ENCODE data around the gene ATP1B1. TPM values are rescaled to one million over a fixed set of nuclear protein-coding genes. Genes with fewer than 3 reads are reported as not detected.

The ATP1B1 gene
- polyA plus RNA-seq, 1 donor (not counting 4 experiments of a cell fraction or from before 2014, with no cell fraction given), result 30.0 TPM

DNA sequence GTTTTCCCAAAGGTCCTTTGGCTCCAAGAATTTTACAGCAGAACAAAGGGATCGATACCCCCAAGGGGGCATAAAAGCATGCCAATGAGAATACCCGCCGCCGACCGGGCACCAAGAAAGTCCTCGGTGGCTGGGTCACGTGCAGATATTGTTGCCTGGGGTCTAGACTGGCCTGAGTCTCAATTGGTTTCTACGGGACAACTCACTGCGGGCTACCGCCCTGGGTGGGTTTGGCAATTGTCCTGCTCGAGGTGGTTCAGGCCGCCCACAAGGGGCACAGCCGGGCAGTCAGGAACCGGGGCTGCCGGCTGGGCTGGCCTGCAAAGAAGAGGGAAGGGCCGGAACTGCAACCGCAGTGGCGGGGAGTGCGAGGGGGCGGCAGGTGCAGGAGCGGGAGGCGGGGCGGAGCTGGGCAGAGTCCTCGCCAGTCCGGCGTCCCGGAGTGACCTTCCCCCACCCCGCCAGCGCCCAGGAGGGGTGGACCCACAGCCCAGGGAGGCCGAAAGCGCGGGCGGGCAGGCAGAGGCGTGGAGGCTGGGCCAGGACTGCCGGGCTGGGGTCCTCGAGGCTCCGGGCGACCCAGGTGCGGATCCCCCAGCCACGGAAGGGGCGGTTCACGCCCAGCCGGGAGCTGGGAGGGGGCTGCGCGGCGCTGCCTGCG, 926 bp upstream of the ATP1B1 start:
- dilution Hi-C loops (cut with MboI; ENCODE audit: extremely low pct_ligation_motif_present, low sequenced_read_pairs), result no loop called here
- H3K9me1 ChIP-seq (ENCODE audit: control insufficient read depth, extremely low read depth, insufficient read depth, low read length), result no peaks in the 10 kb centered on the region
- TF ChIP-seq, protein P1, sequence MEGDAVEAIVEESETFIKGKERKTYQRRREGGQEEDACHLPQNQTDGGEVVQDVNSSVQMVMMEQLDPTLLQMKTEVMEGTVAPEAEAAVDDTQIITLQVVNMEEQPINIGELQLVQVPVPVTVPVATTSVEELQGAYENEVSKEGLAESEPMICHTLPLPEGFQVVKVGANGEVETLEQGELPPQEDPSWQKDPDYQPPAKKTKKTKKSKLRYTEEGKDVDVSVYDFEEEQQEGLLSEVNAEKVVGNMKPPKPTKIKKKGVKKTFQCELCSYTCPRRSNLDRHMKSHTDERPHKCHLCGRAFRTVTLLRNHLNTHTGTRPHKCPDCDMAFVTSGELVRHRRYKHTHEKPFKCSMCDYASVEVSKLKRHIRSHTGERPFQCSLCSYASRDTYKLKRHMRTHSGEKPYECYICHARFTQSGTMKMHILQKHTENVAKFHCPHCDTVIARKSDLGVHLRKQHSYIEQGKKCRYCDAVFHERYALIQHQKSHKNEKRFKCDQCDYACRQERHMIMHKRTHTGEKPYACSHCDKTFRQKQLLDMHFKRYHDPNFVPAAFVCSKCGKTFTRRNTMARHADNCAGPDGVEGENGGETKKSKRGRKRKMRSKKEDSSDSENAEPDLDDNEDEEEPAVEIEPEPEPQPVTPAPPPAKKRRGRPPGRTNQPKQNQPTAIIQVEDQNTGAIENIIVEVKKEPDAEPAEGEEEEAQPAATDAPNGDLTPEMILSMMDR (optimal IDR thresholded peaks at IDR 0.05 in 1 of 3, IDR thresholded peaks at IDR 0.05 in 1 of 3, conservative IDR thresholded peaks at IDR 0.05 in 1 of 3; ENCODE audit: extremely low read depth in 1 of 3, insufficient read depth in 2 of 3, low read length in 3 of 3), result no peak
- TF ChIP-seq EZH2 (IDR thresholded peaks at IDR 0.05; ENCODE audit: low read length), result no peak
- no peaks in the 10 kb centered on the region for H3K9me3 ChIP-seq (ENCODE audit: control insufficient read depth, low read depth, low read length)
- DNase-seq (ENCODE audit: low read depth, low spot score) (no peak), FAIRE-seq (no peak)
- no peaks in the 10 kb centered on the region for H4K20me1 ChIP-seq (ENCODE audit: control insufficient read depth, extremely low read depth, insufficient read depth, low read length)
- peaks cover 49% of the 10 kb centered on the region for H3K4me1 ChIP-seq (ENCODE audit: control insufficient read depth, extremely low read depth, insufficient read depth, low read length)
- H3K4me2 ChIP-seq (ENCODE audit: control insufficient read depth, extremely low read depth, insufficient read depth, low read depth, low read length), result peak overlapping the region; percentile 69
- H3K9ac ChIP-seq (ENCODE audit: control insufficient read depth, extremely low read depth, insufficient read depth, low read length), result peak overlapping the region; percentile 57
- H3K27me3 ChIP-seq (ENCODE audit: control insufficient read depth, extremely low read depth, insufficient read depth, low read length), result peaks cover 30% of the 10 kb centered on the region
- no peak overlapping the region for H3K27ac ChIP-seq (ENCODE audit: control insufficient read depth, insufficient read depth, low read length)
- H3K79me2 ChIP-seq (ENCODE audit: control insufficient read depth, insufficient read depth, low read length), result peaks cover 39% of the 10 kb centered on the region
- H2AFZ ChIP-seq (ENCODE audit: control insufficient read depth, low read length), result peak overlapping the region; percentile 71
- H3K36me3 ChIP-seq (ENCODE audit: control insufficient read depth in 2 of 2, extremely low read depth in 1 of 2, insufficient read depth in 2 of 2, low read length in 2 of 2), result no peaks in the 10 kb centered on the region
- H3K4me3 ChIP-seq (ENCODE audit: control insufficient read depth in 2 of 3, extremely low read depth in 1 of 3, insufficient read depth in 2 of 3, low read depth in 1 of 3, low read length in 3 of 3), result peak overlapping the region; percentile 47 to 78 (median 74)

DNA sequence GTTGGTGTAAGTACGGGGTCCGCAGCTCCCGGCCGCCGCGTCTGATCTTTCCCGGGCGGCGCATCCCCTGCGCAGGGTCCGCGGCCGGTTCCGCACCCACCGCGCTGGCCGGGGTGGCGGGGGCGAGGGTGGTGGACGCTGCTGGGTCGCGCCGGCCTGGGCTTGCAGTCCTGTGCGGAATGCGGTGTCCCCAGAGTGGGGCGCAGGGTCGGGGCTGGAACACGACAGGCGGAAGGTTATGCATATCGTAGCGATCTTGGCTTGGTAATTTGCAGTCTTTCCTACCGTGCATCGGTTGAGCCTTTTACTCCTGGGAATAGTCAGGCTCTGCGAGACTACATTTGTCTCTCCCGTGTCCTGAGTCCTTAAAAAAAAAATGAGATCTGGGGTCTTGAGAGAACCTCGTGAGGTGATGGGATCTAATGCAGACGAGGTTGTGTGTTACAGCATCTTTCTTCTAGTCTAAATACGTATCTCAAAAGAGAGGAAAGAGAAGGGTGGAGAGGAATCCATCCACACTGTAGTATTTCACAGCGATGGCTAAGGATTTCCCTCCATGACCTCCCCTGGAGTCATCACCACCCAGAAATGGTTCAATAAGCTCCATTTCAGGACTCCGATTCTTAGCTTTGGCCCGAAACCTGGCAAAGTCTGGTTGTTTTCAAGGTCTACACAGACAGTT, 572 bp downstream of the ATP1B1 start:
- Histone ChIP-seq H3K9ac (ENCODE audit: control insufficient read depth, extremely low read depth, insufficient read depth, low read length) (peak overlapping the region; percentile 82), H3K4me2 (ENCODE audit: control insufficient read depth, extremely low read depth, insufficient read depth, low read depth, low read length) (peak overlapping the region; percentile 96), H3K27ac (ENCODE audit: control insufficient read depth, insufficient read depth, low read length) (peak overlapping the region; percentile 73), H3K36me3 (ENCODE audit: control insufficient read depth in 2 of 2, extremely low read depth in 1 of 2, insufficient read depth in 2 of 2, low read length in 2 of 2) (peaks cover 0 to under 1% of the 10 kb centered on the region in 2 experiments), H4K20me1 (ENCODE audit: control insufficient read depth, extremely low read depth, insufficient read depth, low read length) (no peaks in the 10 kb centered on the region), H3K79me2 (ENCODE audit: control insufficient read depth, insufficient read depth, low read length) (peaks cover 49% of the 10 kb centered on the region), H3K27me3 (ENCODE audit: control insufficient read depth, extremely low read depth, insufficient read depth, low read length) (peaks cover 30% of the 10 kb centered on the region), H3K9me3 (ENCODE audit: control insufficient read depth, low read depth, low read length) (no peaks in the 10 kb centered on the region), H3K4me3 (ENCODE audit: control insufficient read depth in 2 of 3, extremely low read depth in 1 of 3, insufficient read depth in 2 of 3, low read depth in 1 of 3, low read length in 3 of 3) (peak overlapping the region; percentile 70 to 74 (median 73)), H3K4me1 (ENCODE audit: control insufficient read depth, extremely low read depth, insufficient read depth, low read length) (peaks cover 54% of the 10 kb centered on the region), H3K9me1 (ENCODE audit: control insufficient read depth, extremely low read depth, insufficient read depth, low read length) (no peaks in the 10 kb centered on the region), H2AFZ (ENCODE audit: control insufficient read depth, low read length) (peak overlapping the region; percentile 76)
- FAIRE-seq (no peak), DNase-seq (ENCODE audit: low read depth, low spot score) (no peak)
- no peak for TF ChIP-seq EZH2 (IDR thresholded peaks at IDR 0.05; ENCODE audit: low read length)
- TF ChIP-seq, protein P1 (optimal IDR thresholded peaks at IDR 0.05 in 1 of 3, IDR thresholded peaks at IDR 0.05 in 1 of 3, conservative IDR thresholded peaks at IDR 0.05 in 1 of 3; ENCODE audit: extremely low read depth in 1 of 3, insufficient read depth in 2 of 3, low read length in 3 of 3), result no peak
- dilution Hi-C loops (cut with MboI; ENCODE audit: extremely low pct_ligation_motif_present, low sequenced_read_pairs), result no loop called here
